SU-DHL-6 (cell line): ENCODE measurements around the gene HOXB1.

Experiments used
- EZH2phosphoT487 ChIP-seq: fragments of 200-600 bp; sonication (generic), shearing (Covaris generic); conservative IDR thresholded peaks from 2 replicates; pipeline ENCODE4 v1.6.1; 2018; ENCODE audit warnings: mild to moderate bottlenecking, antibody characterized with exemption, low read length, moderate library complexity, mixed read lengths
- TF ChIP-seq, protein P1 (sequence below): fragments of 200-600 bp; sonication (generic); IDR thresholded peaks from one replicate; pipeline ENCODE4 v1.5.1; 2017; ENCODE audit warnings: antibody characterized with exemption, mild to moderate bottlenecking, low read length, moderate library complexity; ENCODE audit not compliant: insufficient read depth, poor library complexity, severe bottlenecking

DNA sequence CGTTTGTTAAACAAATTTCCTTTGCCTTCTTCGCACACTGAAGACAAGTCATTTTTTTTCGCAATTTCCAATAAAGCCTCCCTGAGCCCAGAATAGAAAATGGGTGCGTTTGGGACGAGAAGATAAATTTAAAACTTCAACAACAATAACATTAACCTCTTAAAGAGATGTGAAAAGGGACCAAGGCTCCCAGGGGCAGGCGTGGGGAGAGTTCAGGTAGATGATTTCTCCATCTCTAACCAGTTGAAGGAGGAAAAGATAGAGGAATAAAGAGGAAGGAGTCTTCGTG is 48.6 kb upstream of the HOXB1 start:
- TF ChIP-seq, protein P1, sequence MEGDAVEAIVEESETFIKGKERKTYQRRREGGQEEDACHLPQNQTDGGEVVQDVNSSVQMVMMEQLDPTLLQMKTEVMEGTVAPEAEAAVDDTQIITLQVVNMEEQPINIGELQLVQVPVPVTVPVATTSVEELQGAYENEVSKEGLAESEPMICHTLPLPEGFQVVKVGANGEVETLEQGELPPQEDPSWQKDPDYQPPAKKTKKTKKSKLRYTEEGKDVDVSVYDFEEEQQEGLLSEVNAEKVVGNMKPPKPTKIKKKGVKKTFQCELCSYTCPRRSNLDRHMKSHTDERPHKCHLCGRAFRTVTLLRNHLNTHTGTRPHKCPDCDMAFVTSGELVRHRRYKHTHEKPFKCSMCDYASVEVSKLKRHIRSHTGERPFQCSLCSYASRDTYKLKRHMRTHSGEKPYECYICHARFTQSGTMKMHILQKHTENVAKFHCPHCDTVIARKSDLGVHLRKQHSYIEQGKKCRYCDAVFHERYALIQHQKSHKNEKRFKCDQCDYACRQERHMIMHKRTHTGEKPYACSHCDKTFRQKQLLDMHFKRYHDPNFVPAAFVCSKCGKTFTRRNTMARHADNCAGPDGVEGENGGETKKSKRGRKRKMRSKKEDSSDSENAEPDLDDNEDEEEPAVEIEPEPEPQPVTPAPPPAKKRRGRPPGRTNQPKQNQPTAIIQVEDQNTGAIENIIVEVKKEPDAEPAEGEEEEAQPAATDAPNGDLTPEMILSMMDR, result no peak
- no peak for TF ChIP-seq EZH2phosphoT487
